Measurements from ENCODE around the gene FRMD4A. TPM values are rescaled to one million over a fixed set of nuclear protein-coding genes. Genes with fewer than 3 reads are reported as not detected.

The FRMD4A gene
- polyA plus RNA-seq, 1 donor (not counting 4 experiments of a cell fraction or from before 2014, with no cell fraction given) = 12.9 TPM

- H3K9me1 ChIP-seq (ENCODE audit: control insufficient read depth, extremely low read depth, insufficient read depth, low read length) = no peaks in the 10 kb centered on the region
- H3K4me1 ChIP-seq (ENCODE audit: control insufficient read depth, extremely low read depth, insufficient read depth, low read length) = no peaks in the 10 kb centered on the region
- FAIRE-seq = no peak
- no peaks in the 10 kb centered on the region for H3K36me3 ChIP-seq (ENCODE audit: control insufficient read depth in 2 of 2, extremely low read depth in 1 of 2, insufficient read depth in 2 of 2, low read length in 2 of 2)
- no peak overlapping the region for H2AFZ ChIP-seq (ENCODE audit: control insufficient read depth, low read length)
- H3K9ac ChIP-seq (ENCODE audit: control insufficient read depth, extremely low read depth, insufficient read depth, low read length) = no peak overlapping the region
- no peaks in the 10 kb centered on the region for H3K9me3 ChIP-seq (ENCODE audit: control insufficient read depth, low read depth, low read length)
- TF ChIP-seq CTCF (optimal IDR thresholded peaks at IDR 0.05 in 1 of 3, IDR thresholded peaks at IDR 0.05 in 1 of 3, conservative IDR thresholded peaks at IDR 0.05 in 1 of 3; ENCODE audit: extremely low read depth in 1 of 3, insufficient read depth in 2 of 3, low read length in 3 of 3) = no peak
- no peaks in the 10 kb centered on the region for H3K79me2 ChIP-seq (ENCODE audit: control insufficient read depth, insufficient read depth, low read length)
- H3K27ac ChIP-seq (ENCODE audit: control insufficient read depth, insufficient read depth, low read length) = no peak overlapping the region
- no peak for DNase-seq (ENCODE audit: low read depth, low spot score)
- H3K27me3 ChIP-seq (ENCODE audit: control insufficient read depth, extremely low read depth, insufficient read depth, low read length) = no peaks in the 10 kb centered on the region
- no peak overlapping the region for H3K4me3 ChIP-seq (ENCODE audit: control insufficient read depth in 2 of 3, extremely low read depth in 1 of 3, insufficient read depth in 2 of 3, low read depth in 1 of 3, low read length in 3 of 3)
- dilution Hi-C loops (cut with MboI; ENCODE audit: extremely low pct_ligation_motif_present, low sequenced_read_pairs) = no loop called here
- H3K4me2 ChIP-seq (ENCODE audit: control insufficient read depth, extremely low read depth, insufficient read depth, low read depth, low read length) = no peak overlapping the region
- H4K20me1 ChIP-seq (ENCODE audit: control insufficient read depth, extremely low read depth, insufficient read depth, low read length) = no peaks in the 10 kb centered on the region
Observed at GRCh38 chr10:14220026-14220425, 110.7 kb downstream of the FRMD4A start.

GRCh38 chr10:14219411-14219810 is 111.3 kb downstream of the FRMD4A start:
- TF ChIP-seq CTCF (optimal IDR thresholded peaks at IDR 0.05 in 1 of 3, IDR thresholded peaks at IDR 0.05 in 1 of 3, conservative IDR thresholded peaks at IDR 0.05 in 1 of 3; ENCODE audit: extremely low read depth in 1 of 3, insufficient read depth in 2 of 3, low read length in 3 of 3) (no peak), EZH2 (IDR thresholded peaks at IDR 0.05; ENCODE audit: low read length) (no peak)

More at GRCh38 chr10:14219411-14219810, 111.3 kb downstream of the FRMD4A start:
- dilution Hi-C loops (cut with MboI; ENCODE audit: extremely low pct_ligation_motif_present, low sequenced_read_pairs) = no loop called here
- Histone ChIP-seq H3K27me3 (ENCODE audit: control insufficient read depth, extremely low read depth, insufficient read depth, low read length) (no peaks in the 10 kb centered on the region), H3K79me2 (ENCODE audit: control insufficient read depth, insufficient read depth, low read length) (no peaks in the 10 kb centered on the region), H3K4me3 (ENCODE audit: control insufficient read depth in 2 of 3, extremely low read depth in 1 of 3, insufficient read depth in 2 of 3, low read depth in 1 of 3, low read length in 3 of 3) (no peak overlapping the region), H3K27ac (ENCODE audit: control insufficient read depth, insufficient read depth, low read length) (no peak overlapping the region), H3K9me1 (ENCODE audit: control insufficient read depth, extremely low read depth, insufficient read depth, low read length) (no peaks in the 10 kb centered on the region), H3K4me1 (ENCODE audit: control insufficient read depth, extremely low read depth, insufficient read depth, low read length) (no peaks in the 10 kb centered on the region), H3K9me3 (ENCODE audit: control insufficient read depth, low read depth, low read length) (no peaks in the 10 kb centered on the region), H3K36me3 (ENCODE audit: control insufficient read depth in 2 of 2, extremely low read depth in 1 of 2, insufficient read depth in 2 of 2, low read length in 2 of 2) (no peaks in the 10 kb centered on the region), H4K20me1 (ENCODE audit: control insufficient read depth, extremely low read depth, insufficient read depth, low read length) (no peaks in the 10 kb centered on the region), H3K4me2 (ENCODE audit: control insufficient read depth, extremely low read depth, insufficient read depth, low read depth, low read length) (no peak overlapping the region), H3K9ac (ENCODE audit: control insufficient read depth, extremely low read depth, insufficient read depth, low read length) (no peak overlapping the region), H2AFZ (ENCODE audit: control insufficient read depth, low read length) (no peak overlapping the region)
- FAIRE-seq (no peak), DNase-seq (ENCODE audit: low read depth, low spot score) (no peak)
